Ascending aorta (tissue), 2 donors: ENCODE measurements around the gene TMEM135. TPM values are rescaled to one million over a fixed set of nuclear protein-coding genes. Genes with fewer than 3 reads are reported as not detected.
"Not testable (repeated sequence)": the region's sequence is repeated elsewhere in the genome, so short reads cannot be mapped to it uniquely, and the experiment has no call there.

ENCODE experiments used
- DNase-seq, 2 donors: peaks; one replicate each; pipeline ENCODE4 v3.0.0-alpha.2; 2019; ENCODE audit warnings: low spot score in 2 of 2
- H3K27ac ChIP-seq, 2 donors: fragments of 200-600 bp; sonication (generic); one replicate each; pipeline ENCODE4 v1.5.1; 2016 to 2017; ENCODE audit warnings: mild to moderate bottlenecking in 1 of 2
- H3K27me3 ChIP-seq: fragments of 200-600 bp; sonication (generic); one replicate; pipeline ENCODE4 v1.5.1; 2017
- H3K36me3 ChIP-seq, 2 donors: fragments of 200-600 bp; sonication (generic); one replicate each; pipeline ENCODE4 v1.5.1; 2016
- H3K4me1 ChIP-seq, 2 donors: fragments of 200-600 bp; sonication (generic); one replicate each; pipeline ENCODE4 v1.5.1; 2016 to 2017; ENCODE audit warnings: mild to moderate bottlenecking in 1 of 2
- H3K4me3 ChIP-seq, 2 donors: fragments of 200-600 bp; sonication (generic); one replicate each; pipeline ENCODE4 v1.5.1; 2016 to 2017; ENCODE audit warnings: mild to moderate bottlenecking in 1 of 2
- H3K9me3 ChIP-seq, 2 donors: fragments of 200-600 bp; sonication (generic); one replicate each; pipeline ENCODE4 v1.5.1; 2016
- intact Hi-C: fragments of 100-400 bp; cut with DNase I; formaldehyde crosslinking; loops from one replicate; pipeline ENCODE4 v1.15.1; 2023
- total RNA-seq: library from RNA; depleted of rRNA; stranded (reverse); fragments of >200 nt; gene quantifications from one replicate; pipeline ENCODE4 v1.1.0, GENCODE V29; 2016
- TF ChIP-seq, protein P1 (sequence below), 3 experiments: fragments of 200-600 bp in 2 of 3; fragments of 450-650 bp in 1 of 3; sonication (generic) in 2 of 3; IDR thresholded peaks; one replicate each; pipeline ENCODE4 v1.5.1; 2016 to 2019; ENCODE audit warnings: antibody characterized with exemption in 3 of 3, mild to moderate bottlenecking in 1 of 3, moderate library complexity in 1 of 3

TMEM135 gene
- 18.4 TPM for total RNA-seq

DNA sequence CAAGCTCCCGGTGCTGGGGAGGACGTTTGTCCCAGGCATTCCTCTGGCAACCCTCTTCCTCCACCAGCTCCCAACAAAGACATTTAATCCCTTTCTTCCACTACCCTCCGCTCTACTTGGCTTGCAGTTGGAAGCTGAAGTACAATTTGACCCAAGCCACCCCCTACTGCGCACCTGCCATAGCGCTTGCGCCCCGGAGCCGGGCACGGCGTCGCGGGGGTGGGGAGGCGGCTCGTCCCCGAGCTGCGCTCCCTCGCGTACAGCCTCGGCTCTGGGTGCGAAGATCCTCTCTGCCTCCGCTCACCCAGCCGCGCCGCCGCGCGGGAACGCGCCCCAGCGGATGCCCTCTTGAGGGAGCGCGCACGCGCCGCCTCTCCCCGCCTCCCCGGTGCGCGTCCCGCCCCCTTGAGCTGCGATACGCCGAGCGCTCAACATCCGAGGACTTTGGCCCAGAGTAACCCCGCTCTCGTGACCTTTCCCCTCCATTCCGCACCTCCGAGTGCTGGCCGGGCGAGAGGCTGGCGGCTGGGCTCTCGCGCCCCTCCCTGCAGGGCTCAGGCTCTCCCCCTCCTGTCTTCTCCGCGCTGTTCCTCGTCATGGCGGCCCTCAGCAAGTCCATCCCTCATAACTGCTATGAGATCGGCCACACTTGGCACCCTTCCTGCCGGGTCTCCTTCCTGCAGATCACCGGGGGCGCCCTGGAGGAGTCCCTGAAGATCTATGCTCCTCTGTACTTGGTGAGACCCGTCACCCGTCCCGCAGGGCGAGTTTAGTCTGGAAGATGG lies at the start of gene TMEM135:
Gene TMEM135 (plus strand): TSS at position 485 of the 785 bp plus-strand sequence. CDS start 112 bp downstream, at position 597.
- H3K36me3 ChIP-seq, result no peaks in the 10 kb centered on the region

DNA sequence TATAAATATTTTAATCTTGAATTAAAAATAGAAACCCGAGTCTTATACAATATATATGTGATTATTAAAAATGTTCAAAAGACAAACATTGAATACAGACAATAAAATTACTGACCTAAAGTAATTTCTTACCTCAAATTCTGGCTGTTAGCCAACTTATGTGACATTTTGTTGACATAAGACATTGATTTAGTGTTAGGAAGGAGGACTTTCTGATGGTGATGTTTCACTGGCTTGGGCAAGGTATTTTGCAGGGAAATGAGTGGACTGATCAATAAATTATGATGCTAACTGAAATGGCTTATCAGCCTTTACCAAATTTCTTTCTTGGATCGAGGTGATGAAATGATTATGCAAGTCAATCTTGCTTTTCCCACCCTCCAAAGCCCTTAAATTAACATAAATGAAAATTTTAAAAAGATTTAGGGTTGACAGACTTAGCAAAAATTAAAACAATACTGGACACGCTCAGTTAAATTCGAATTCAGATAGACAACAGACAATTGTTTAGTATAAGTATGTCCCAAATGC lies 49.3 kb upstream of the TMEM135 start:
- Histone ChIP-seq H3K27ac (no peak overlapping the region), H3K9me3 (no peaks in the 10 kb centered on the region), H3K27me3 (no peaks in the 10 kb centered on the region), H3K36me3 (no peaks in the 10 kb centered on the region), H3K4me1 (peaks cover 3 to 11% of the 10 kb centered on the region in 2 donors), H3K4me3 (no peak overlapping the region)
- TF ChIP-seq, protein P1, sequence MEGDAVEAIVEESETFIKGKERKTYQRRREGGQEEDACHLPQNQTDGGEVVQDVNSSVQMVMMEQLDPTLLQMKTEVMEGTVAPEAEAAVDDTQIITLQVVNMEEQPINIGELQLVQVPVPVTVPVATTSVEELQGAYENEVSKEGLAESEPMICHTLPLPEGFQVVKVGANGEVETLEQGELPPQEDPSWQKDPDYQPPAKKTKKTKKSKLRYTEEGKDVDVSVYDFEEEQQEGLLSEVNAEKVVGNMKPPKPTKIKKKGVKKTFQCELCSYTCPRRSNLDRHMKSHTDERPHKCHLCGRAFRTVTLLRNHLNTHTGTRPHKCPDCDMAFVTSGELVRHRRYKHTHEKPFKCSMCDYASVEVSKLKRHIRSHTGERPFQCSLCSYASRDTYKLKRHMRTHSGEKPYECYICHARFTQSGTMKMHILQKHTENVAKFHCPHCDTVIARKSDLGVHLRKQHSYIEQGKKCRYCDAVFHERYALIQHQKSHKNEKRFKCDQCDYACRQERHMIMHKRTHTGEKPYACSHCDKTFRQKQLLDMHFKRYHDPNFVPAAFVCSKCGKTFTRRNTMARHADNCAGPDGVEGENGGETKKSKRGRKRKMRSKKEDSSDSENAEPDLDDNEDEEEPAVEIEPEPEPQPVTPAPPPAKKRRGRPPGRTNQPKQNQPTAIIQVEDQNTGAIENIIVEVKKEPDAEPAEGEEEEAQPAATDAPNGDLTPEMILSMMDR (IDR thresholded peaks at IDR 0.05), result no peak
- DNase-seq, result no peak
- intact Hi-C loops, result no loop called here

More for the DNA sequence above, at the start of gene TMEM135:
- DNase-seq, result peak; percentile 75 to 96
- Histone ChIP-seq H3K4me3 (peak within 1 kb of the TSS; percentile 81 to 90), H3K9me3 (no peaks in the 10 kb centered on the region), H3K27me3 (no peaks in the 10 kb centered on the region), H3K27ac (peak within 1 kb of the TSS; percentile 87 to 90), H3K4me1 (peaks cover 0 to 21% of the 10 kb centered on the region in 2 donors)
- intact Hi-C loops, result loop anchor here (1.0 to 5.0 kb wide), 2 partner anchors 81 to 245 kb away; no protein-coding TSS in a partner anchor
- TF ChIP-seq, protein P1 (IDR thresholded peaks at IDR 0.05), result peak in 1 of 3 experiments; percentile 25

DNA sequence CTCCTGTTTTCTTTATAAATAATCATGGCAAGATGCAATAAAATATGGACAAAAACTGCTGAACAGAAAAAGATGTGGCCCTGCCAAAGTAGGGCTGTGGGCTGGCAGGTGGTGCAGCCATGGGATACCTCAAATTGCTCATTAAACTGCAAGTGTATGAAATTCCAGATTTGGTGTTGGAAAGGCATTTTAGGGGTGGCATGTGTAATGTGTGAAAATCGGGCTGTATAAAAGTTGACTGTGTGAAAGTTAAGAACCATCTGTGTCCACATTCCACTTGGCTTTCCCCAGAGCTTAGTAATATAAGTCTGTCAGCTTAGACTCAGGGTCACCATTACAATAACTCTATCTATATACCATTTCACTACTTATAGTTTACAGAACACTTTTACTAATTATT lies 47.7 kb upstream of the TMEM135 start:
- peak overlapping the region; percentile 42 to 57 for H3K27ac ChIP-seq
- H3K4me3 ChIP-seq, result no peak overlapping the region
- H3K27me3 ChIP-seq, result no peaks in the 10 kb centered on the region
- intact Hi-C loops, result loop anchor here (5.0 kb wide), 1 partner anchor 33 kb away; the partner anchor contains the start of gene FZD4
- no peaks in the 10 kb centered on the region for H3K36me3 ChIP-seq
- H3K4me1 ChIP-seq, result peaks cover 3 to 11% of the 10 kb centered on the region in 2 donors
- DNase-seq, result no peak
- no peaks in the 10 kb centered on the region for H3K9me3 ChIP-seq
- TF ChIP-seq, protein P1 (IDR thresholded peaks at IDR 0.05), result no peak

DNA sequence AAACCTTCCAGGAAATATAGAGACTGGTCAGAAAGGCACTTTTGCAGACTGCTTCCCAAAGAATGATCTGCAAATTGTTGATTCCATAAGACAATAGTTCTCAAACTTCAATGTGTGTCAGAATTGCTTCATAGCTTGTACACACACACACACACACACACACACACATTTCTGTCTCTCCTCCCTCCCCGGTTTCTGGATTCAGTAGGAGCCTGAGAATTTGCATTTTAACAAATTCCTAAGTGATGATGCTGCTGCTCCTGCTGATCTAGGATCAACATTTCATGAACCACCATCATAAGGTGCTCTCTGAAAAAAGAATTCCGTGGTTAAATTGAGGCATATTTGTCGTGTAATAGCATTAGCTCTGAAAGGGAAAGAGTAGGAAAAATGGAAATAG lies 47.2 kb upstream of the TMEM135 start:
- intact Hi-C loops, result loop anchor here (5.0 kb wide), 1 partner anchor 33 kb away; the partner anchor contains the start of gene FZD4
- H3K36me3 ChIP-seq, result no peaks in the 10 kb centered on the region
- TF ChIP-seq, protein P1 (IDR thresholded peaks at IDR 0.05), result no peak
- H3K27ac ChIP-seq, result no peak overlapping the region
- H3K9me3 ChIP-seq, result no peaks in the 10 kb centered on the region
- H3K4me3 ChIP-seq, result no peak overlapping the region
- peaks cover 3 to 12% of the 10 kb centered on the region in 2 donors for H3K4me1 ChIP-seq
- DNase-seq, result no peak
- no peaks in the 10 kb centered on the region for H3K27me3 ChIP-seq

- intact Hi-C loops, result loop anchor here (5.0 kb wide), 1 partner anchor 34 kb away; the partner anchor contains the start of gene FZD4
Observed at GRCh38 chr11:86991341-86991740, 46.4 kb upstream of the TMEM135 start.

DNA sequence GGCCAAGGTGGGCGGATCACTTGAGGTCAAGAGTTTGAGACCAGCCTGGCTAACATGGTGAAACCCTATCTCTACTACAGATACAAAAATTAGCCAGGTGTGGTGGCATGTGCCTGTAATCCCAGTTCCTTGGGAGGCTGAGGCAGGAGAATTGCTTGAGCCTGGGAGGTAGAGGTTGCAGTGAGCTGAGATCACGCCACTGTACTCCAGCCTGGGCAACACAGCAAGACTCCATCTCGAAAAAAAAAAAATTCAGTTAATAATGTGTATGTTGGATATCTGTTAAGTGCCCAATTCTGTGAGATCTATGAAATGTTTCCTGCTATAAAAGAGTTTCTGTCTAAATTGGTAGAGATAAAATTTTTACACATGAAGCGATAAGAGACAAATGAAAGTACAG lies 45.4 kb upstream of the TMEM135 start:
- intact Hi-C loops, result loop anchor here (5.0 kb wide), 1 partner anchor 35 kb away; the partner anchor contains the start of gene FZD4
- not testable (repeated sequence) for H3K36me3 ChIP-seq, H3K9me3 ChIP-seq, H3K4me3 ChIP-seq, DNase-seq, H3K27me3 ChIP-seq, H3K27ac ChIP-seq
- peaks cover 3 to 13% of the 10 kb centered on the region in 2 donors for H3K4me1 ChIP-seq

More at GRCh38 chr11:86991341-86991740, 46.4 kb upstream of the TMEM135 start:
- TF ChIP-seq, protein P1 (IDR thresholded peaks at IDR 0.05), result no peak
- Histone ChIP-seq H3K4me1 (peaks cover 3 to 13% of the 10 kb centered on the region in 2 donors), H3K4me3 (no peak overlapping the region), H3K27ac (no peak overlapping the region), H3K9me3 (no peaks in the 10 kb centered on the region), H3K27me3 (no peaks in the 10 kb centered on the region), H3K36me3 (no peaks in the 10 kb centered on the region)
- no peak for DNase-seq
